AG04449 (cell line): ENCODE data around the gene OTC.

Experiments used
- CTCF ChIA-PET: fragments of 350-600 bp; formaldehyde crosslinking; extraction: SDS; loops from one replicate; lab custom pipeline; 2021; ENCODE audit warnings: antibody characterized with exemption; lab: Yijun Ruan, JAX
- POLR2A ChIA-PET: fragments of 400-600, 350-600 bp; formaldehyde crosslinking; extraction: SDS; loops from one replicate; lab custom pipeline; 2020; ENCODE audit warnings: antibody characterized with exemption, inconsistent platforms; lab: Yijun Ruan, JAX
- DNase-seq: peaks from one replicate; pipeline ENCODE4 v3.0.0-alpha.2; 2010; ENCODE audit warnings: low read depth, low spot score
- H3K4me3 ChIP-seq: 2 replicates; pipeline ENCODE4 v1.5.1; 2011; ENCODE audit warnings: low read depth, mild to moderate bottlenecking, control low read depth, low read length
- TF ChIP-seq, protein P1 (sequence below): IDR thresholded peaks from one replicate; pipeline ENCODE4 v1.5.1; 2011; ENCODE audit warnings: mild to moderate bottlenecking, moderate library complexity, low read length, control low read depth, inconsistent platforms; ENCODE audit not compliant: insufficient read depth; ENCODE audit errors: missing control alignments

Gene OTC

DNA sequence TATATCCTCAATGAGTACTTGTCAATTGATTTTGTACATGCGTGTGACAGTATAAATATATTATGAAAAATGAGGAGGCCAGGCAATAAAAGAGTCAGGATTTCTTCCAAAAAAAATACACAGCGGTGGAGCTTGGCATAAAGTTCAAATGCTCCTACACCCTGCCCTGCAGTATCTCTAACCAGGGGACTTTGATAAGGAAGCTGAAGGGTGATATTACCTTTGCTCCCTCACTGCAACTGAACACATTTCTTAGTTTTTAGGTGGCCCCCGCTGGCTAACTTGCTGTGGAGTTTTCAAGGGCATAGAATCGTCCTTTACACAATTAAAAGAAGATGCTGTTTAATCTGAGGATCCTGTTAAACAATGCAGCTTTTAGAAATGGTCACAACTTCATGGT is at the start of gene OTC:
Gene OTC, plus strand, starts transcription at position 243 of the 400 bp plus-strand sequence. Its CDS starts 93 bp downstream, at position 336.
- DNase-seq: no peak
- no peak within 1 kb of the TSS for H3K4me3 ChIP-seq
- TF ChIP-seq, protein P1, sequence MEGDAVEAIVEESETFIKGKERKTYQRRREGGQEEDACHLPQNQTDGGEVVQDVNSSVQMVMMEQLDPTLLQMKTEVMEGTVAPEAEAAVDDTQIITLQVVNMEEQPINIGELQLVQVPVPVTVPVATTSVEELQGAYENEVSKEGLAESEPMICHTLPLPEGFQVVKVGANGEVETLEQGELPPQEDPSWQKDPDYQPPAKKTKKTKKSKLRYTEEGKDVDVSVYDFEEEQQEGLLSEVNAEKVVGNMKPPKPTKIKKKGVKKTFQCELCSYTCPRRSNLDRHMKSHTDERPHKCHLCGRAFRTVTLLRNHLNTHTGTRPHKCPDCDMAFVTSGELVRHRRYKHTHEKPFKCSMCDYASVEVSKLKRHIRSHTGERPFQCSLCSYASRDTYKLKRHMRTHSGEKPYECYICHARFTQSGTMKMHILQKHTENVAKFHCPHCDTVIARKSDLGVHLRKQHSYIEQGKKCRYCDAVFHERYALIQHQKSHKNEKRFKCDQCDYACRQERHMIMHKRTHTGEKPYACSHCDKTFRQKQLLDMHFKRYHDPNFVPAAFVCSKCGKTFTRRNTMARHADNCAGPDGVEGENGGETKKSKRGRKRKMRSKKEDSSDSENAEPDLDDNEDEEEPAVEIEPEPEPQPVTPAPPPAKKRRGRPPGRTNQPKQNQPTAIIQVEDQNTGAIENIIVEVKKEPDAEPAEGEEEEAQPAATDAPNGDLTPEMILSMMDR: no peak
- POLR2A ChIA-PET: no interaction called here
- CTCF ChIA-PET: no interaction called here

DNA sequence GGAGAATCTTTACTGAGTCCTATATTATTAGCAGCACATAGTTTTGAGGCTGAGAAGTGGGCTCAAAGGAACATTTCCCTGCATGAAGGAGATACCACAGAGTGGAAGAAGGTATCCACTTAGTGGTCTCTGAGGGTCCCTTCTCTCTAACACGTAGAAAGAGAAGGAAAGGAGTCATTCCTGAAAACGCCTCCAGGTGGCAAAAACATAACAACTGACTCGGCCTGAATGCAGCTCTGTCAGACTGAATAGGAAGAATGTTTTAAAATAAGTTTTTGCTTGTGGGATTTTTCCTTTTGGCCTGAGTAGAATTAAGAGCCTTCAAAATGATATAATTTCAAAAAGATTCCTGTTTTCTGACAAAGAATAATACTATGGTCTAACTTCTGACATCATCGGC is 48.4 kb upstream of the OTC start:
- DNase-seq: no peak
- TF ChIP-seq, protein P1: peak; percentile 10
- H3K4me3 ChIP-seq: no peak overlapping the region
- ChIA-PET POLR2A (no interaction called here), CTCF (interaction anchor here (1.0 to 2.5 kb wide), 6 partner anchors 10 to 28 kb away, joined by 3 to 15 read pairs (median 4); partner anchors contain the start of gene RPGR)

DNA sequence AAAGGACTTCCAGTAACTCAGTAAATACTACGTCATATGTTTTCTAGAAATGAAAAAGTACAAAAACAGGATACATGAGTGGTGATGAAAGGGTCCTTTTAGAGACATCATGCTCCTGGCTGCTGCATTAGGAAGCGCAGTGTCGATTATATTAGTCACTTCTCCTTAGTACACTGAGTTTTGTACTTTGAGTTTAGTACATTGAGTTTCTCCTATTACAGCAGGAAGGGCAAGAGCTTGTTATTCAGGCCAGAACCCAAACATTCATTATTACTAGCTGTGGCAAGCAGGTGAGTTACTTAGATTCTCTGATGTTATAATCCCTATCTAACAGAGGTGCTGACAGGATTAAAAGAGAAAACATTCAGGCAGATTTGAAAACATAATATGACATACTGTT is 46.4 kb upstream of the OTC start:
- no peak overlapping the region for H3K4me3 ChIP-seq
- CTCF ChIA-PET: interaction anchor here (0.7 to 1.4 kb wide), 2 partner anchors 12 to 21 kb away, joined by 3 read pairs; partner anchors contain the start of gene RPGR
- TF ChIP-seq, protein P1: no peak
- POLR2A ChIA-PET: no interaction called here
- no peak for DNase-seq

DNA sequence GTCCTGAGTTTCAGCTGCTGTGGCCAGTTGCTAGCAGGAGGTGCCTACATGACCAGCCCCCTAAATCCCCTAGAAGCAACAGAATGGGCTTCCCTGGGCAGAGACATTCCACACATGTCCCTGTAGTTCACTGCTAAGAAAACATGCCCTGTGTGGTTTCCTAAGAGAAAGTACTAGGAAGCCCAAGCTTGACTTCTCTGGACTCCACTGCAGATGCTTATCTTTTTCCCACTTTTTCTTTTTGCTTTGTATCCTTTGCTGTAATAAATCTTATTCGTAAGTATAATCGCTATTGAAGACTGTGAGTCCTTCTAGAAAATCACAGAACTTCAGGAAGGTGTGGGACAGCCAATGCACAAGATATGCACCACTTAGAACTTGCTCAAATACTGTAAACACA is 40.7 kb upstream of the OTC start:
- ChIA-PET CTCF (interaction anchor here (1.2 kb wide), 1 partner anchor 16 kb away, joined by 4 read pairs; the partner anchor contains the start of gene RPGR), POLR2A (interaction anchor here (2.0 kb wide), 1 partner anchor 15 kb away, joined by 7 read pairs; the partner anchor contains the start of gene RPGR)
- TF ChIP-seq, protein P1: no peak
- no peak for DNase-seq
- no peak overlapping the region for H3K4me3 ChIP-seq

DNA sequence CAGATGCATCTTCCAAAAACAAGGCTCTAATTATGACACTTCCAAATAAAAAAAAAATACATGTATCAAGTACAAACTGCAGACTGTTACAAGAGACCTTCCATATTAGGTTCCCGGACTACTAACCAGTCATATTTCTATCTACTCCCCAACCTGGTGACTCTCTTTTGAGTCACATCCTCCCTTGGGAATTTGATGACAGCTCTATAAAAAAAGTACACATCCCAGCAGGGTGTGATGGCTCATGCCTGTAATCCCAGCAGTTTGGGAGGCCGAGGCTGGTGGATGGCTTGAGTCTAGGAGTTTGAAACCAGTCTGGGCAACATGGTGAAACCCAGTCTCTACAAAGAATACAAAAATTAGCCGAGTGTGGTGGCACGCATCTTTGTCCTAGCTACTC is 40.0 kb upstream of the OTC start:
- ChIA-PET CTCF (no interaction called here), POLR2A (interaction anchor here (2.0 kb wide), 1 partner anchor 15 kb away, joined by 7 read pairs; the partner anchor contains the start of gene RPGR)
- TF ChIP-seq, protein P1: no peak
- no peak for DNase-seq
- no peak overlapping the region for H3K4me3 ChIP-seq

DNA sequence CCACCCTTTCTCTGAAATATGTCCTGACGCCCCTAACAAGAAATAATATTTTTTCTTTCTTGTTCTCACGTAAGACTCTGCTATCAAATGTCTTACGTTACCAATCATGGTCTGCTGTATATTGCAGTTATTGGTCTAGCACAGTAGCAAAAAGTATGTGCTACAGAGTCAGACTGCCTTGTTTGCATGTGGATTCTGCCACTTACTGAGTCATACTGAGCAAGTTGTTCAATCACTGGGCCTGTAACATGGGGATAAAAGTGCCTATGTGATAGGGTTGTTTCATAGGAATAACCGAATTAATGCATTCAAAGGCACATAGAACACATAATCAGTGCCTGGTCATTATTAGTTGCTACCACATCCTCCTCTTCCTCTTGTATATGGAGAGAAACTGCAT is 39.2 kb upstream of the OTC start:
- TF ChIP-seq, protein P1: no peak
- no peak for DNase-seq
- H3K4me3 ChIP-seq: no peak overlapping the region
- POLR2A ChIA-PET: interaction anchor here (2.0 kb wide), 1 partner anchor 14 kb away, joined by 7 read pairs; the partner anchor contains the start of gene RPGR
- CTCF ChIA-PET: no interaction called here
